Endothelial cell of umbilical vein (primary cell): ENCODE data around the gene CHST8.

Experiments
- POLR2A ChIP-seq: IDR thresholded peaks from 2 replicates; pipeline ENCODE4 v1.6.1; 2012; ENCODE audit warnings: low read depth, mild to moderate bottlenecking, control low read depth, low read length
- POLR2AphosphoS5 ChIP-seq: IDR thresholded peaks from 2 replicates; pipeline ENCODE4 v1.6.1; 2012; ENCODE audit warnings: low read depth, mild to moderate bottlenecking, control low read depth, low read length, moderate library complexity; ENCODE audit not compliant: insufficient read depth
- TF ChIP-seq, protein P1 (sequence below): IDR thresholded peaks from 2 replicates; pipeline ENCODE4 v1.6.1; 2011; ENCODE audit not compliant: insufficient read depth, insufficient read length
- TF ChIP-seq, protein P2 (sequence below), 2 donors: IDR thresholded peaks; 1 replicate in 1 of 2; 2 replicates in 1 of 2; pipeline ENCODE4 v1.5.1; 2011; ENCODE audit warnings: low read length in 2 of 2, mild to moderate bottlenecking in 2 of 2, moderate library complexity in 2 of 2, control low read depth in 1 of 2, inconsistent platforms in 1 of 2, low read depth in 1 of 2; ENCODE audit not compliant: insufficient read depth in 1 of 2; ENCODE audit errors: extremely low read depth in 1 of 2

GRCh38 chr19:33574824-33575223, 46.9 kb upstream of the CHST8 start:
- TF ChIP-seq, protein P1, sequence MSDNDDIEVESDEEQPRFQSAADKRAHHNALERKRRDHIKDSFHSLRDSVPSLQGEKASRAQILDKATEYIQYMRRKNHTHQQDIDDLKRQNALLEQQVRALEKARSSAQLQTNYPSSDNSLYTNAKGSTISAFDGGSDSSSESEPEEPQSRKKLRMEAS: no peak
- TF ChIP-seq POLR2A: no peak
- TF ChIP-seq, protein P2, sequence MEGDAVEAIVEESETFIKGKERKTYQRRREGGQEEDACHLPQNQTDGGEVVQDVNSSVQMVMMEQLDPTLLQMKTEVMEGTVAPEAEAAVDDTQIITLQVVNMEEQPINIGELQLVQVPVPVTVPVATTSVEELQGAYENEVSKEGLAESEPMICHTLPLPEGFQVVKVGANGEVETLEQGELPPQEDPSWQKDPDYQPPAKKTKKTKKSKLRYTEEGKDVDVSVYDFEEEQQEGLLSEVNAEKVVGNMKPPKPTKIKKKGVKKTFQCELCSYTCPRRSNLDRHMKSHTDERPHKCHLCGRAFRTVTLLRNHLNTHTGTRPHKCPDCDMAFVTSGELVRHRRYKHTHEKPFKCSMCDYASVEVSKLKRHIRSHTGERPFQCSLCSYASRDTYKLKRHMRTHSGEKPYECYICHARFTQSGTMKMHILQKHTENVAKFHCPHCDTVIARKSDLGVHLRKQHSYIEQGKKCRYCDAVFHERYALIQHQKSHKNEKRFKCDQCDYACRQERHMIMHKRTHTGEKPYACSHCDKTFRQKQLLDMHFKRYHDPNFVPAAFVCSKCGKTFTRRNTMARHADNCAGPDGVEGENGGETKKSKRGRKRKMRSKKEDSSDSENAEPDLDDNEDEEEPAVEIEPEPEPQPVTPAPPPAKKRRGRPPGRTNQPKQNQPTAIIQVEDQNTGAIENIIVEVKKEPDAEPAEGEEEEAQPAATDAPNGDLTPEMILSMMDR (IDR thresholded peaks at IDR 0.05; ENCODE audit: extremely low read depth in 1 of 2, insufficient read depth in 1 of 2, low read depth in 1 of 2, low read length in 2 of 2): no peak
- no peak for TF ChIP-seq POLR2AphosphoS5
